Measurements from ENCODE around the gene DACT1.

DNA sequence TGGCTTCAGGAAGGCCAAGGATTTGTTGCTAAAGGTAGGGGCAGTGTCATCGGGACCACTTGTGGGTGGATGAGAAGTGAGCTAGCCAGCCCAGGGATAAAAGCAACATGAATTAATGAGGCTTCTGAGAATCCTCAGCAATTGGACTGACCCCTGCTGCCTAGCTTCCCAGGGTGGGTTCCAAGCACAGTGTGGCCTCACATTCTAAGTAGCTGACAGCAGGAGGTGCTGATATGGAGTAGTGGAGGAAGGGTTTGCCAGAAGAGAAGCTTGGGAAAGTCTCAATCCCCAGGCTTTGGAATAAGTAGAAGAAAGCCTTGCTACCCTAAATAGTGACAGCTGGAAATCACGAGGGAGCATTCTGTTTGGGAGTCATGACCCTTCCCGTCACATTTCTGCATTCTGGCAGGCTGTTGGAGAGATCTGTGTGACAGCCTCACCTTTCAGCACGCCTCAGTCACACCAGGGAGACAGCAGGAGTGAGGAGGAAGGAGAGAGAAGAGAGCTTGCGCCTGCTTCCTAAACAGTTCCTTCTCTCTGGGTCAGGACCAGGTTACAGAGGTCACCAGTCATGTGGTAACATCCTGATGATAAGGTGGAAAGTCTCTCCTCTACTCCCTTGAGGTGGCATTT, 31.2 kb downstream of the DACT1 start:
- TF ChIP-seq, protein P1, sequence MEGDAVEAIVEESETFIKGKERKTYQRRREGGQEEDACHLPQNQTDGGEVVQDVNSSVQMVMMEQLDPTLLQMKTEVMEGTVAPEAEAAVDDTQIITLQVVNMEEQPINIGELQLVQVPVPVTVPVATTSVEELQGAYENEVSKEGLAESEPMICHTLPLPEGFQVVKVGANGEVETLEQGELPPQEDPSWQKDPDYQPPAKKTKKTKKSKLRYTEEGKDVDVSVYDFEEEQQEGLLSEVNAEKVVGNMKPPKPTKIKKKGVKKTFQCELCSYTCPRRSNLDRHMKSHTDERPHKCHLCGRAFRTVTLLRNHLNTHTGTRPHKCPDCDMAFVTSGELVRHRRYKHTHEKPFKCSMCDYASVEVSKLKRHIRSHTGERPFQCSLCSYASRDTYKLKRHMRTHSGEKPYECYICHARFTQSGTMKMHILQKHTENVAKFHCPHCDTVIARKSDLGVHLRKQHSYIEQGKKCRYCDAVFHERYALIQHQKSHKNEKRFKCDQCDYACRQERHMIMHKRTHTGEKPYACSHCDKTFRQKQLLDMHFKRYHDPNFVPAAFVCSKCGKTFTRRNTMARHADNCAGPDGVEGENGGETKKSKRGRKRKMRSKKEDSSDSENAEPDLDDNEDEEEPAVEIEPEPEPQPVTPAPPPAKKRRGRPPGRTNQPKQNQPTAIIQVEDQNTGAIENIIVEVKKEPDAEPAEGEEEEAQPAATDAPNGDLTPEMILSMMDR (IDR thresholded peaks at IDR 0.05 in 2 of 3, conservative IDR thresholded peaks at IDR 0.05 in 1 of 3; ENCODE audit: control insufficient read depth in 2 of 3, extremely low read depth in 1 of 3, insufficient read depth in 1 of 3, low read depth in 3 of 3, low read length in 3 of 3): no peak
- no peak for TF ChIP-seq ZNF24 (IDR thresholded peaks at IDR 0.05)
- no peak for TF ChIP-seq POLR2AphosphoS5 (IDR thresholded peaks at IDR 0.05; ENCODE audit: low read length)
- TF ChIP-seq ZNF384 (IDR thresholded peaks at IDR 0.05; ENCODE audit: borderline replicate concordance, low read depth, low read length): no peak
- TF ChIP-seq JUNB (IDR thresholded peaks at IDR 0.05): no peak
- TF ChIP-seq, protein P2, sequence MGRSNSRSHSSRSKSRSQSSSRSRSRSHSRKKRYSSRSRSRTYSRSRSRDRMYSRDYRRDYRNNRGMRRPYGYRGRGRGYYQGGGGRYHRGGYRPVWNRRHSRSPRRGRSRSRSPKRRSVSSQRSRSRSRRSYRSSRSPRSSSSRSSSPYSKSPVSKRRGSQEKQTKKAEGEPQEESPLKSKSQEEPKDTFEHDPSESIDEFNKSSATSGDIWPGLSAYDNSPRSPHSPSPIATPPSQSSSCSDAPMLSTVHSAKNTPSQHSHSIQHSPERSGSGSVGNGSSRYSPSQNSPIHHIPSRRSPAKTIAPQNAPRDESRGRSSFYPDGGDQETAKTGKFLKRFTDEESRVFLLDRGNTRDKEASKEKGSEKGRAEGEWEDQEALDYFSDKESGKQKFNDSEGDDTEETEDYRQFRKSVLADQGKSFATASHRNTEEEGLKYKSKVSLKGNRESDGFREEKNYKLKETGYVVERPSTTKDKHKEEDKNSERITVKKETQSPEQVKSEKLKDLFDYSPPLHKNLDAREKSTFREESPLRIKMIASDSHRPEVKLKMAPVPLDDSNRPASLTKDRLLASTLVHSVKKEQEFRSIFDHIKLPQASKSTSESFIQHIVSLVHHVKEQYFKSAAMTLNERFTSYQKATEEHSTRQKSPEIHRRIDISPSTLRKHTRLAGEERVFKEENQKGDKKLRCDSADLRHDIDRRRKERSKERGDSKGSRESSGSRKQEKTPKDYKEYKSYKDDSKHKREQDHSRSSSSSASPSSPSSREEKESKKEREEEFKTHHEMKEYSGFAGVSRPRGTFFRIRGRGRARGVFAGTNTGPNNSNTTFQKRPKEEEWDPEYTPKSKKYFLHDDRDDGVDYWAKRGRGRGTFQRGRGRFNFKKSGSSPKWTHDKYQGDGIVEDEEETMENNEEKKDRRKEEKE (IDR thresholded peaks at IDR 0.05): no peak
- TF ChIP-seq KDM1A (IDR thresholded peaks at IDR 0.05; ENCODE audit: borderline replicate concordance): no peak
- no peak for TF ChIP-seq KAT2A (conservative IDR thresholded peaks at IDR 0.05; ENCODE audit: control insufficient read depth, low read depth, low read length)
- TF ChIP-seq TCF7 (IDR thresholded peaks at IDR 0.05; ENCODE audit: borderline replicate concordance): no peak
- TF ChIP-seq, protein P3, sequence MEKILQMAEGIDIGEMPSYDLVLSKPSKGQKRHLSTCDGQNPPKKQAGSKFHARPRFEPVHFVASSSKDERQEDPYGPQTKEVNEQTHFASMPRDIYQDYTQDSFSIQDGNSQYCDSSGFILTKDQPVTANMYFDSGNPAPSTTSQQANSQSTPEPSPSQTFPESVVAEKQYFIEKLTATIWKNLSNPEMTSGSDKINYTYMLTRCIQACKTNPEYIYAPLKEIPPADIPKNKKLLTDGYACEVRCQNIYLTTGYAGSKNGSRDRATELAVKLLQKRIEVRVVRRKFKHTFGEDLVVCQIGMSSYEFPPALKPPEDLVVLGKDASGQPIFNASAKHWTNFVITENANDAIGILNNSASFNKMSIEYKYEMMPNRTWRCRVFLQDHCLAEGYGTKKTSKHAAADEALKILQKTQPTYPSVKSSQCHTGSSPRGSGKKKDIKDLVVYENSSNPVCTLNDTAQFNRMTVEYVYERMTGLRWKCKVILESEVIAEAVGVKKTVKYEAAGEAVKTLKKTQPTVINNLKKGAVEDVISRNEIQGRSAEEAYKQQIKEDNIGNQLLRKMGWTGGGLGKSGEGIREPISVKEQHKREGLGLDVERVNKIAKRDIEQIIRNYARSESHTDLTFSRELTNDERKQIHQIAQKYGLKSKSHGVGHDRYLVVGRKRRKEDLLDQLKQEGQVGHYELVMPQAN (conservative IDR thresholded peaks at IDR 0.05): no peak
- TF ChIP-seq SMC3 (IDR thresholded peaks at IDR 0.05; ENCODE audit: borderline replicate concordance, low read length): no peak
- no peak for TF ChIP-seq EZH2 (IDR thresholded peaks at IDR 0.05; ENCODE audit: borderline replicate concordance, control insufficient read depth, low read depth, low read length)
- no peak for TF ChIP-seq ZNF207 (IDR thresholded peaks at IDR 0.05; ENCODE audit: borderline replicate concordance)
